ENCODE results near the gene NMT1.

Gene NMT1

GRCh38 chr17:45088741-45089140 is 27.6 kb downstream of the NMT1 start:
- TF ChIP-seq CTCF (IDR thresholded peaks at IDR 0.05) = no peak

GRCh38 chr17:45090711-45091110 is 29.6 kb downstream of the NMT1 start:
- TF ChIP-seq CTCF (IDR thresholded peaks at IDR 0.05) = no peak

- TF ChIP-seq CTCF (IDR thresholded peaks at IDR 0.05) = no peak
Measured at GRCh38 chr17:45091778-45092425, 30.8 kb downstream of the NMT1 start.

- no peak for TF ChIP-seq CTCF (IDR thresholded peaks at IDR 0.05)
Measured at GRCh38 chr17:45092911-45093430, 31.9 kb downstream of the NMT1 start.

- no peak for TF ChIP-seq CTCF (IDR thresholded peaks at IDR 0.05)
Measured at GRCh38 chr17:45093444-45094110, 32.5 kb downstream of the NMT1 start.

- TF ChIP-seq CTCF (IDR thresholded peaks at IDR 0.05) = peak; percentile 57
Measured at GRCh38 chr17:45096141-45096540, 35.0 kb downstream of the NMT1 start.

- no peak for TF ChIP-seq CTCF (IDR thresholded peaks at IDR 0.05)
Measured at GRCh38 chr17:45096926-45097325, 35.8 kb downstream of the NMT1 start.

Measured in LNCAP (cell line).